ENCODE results near the gene PLEKHG2.
A peak's percentile ranks its signal among the peaks of the same experiment; 100 is the strongest.

DNA sequence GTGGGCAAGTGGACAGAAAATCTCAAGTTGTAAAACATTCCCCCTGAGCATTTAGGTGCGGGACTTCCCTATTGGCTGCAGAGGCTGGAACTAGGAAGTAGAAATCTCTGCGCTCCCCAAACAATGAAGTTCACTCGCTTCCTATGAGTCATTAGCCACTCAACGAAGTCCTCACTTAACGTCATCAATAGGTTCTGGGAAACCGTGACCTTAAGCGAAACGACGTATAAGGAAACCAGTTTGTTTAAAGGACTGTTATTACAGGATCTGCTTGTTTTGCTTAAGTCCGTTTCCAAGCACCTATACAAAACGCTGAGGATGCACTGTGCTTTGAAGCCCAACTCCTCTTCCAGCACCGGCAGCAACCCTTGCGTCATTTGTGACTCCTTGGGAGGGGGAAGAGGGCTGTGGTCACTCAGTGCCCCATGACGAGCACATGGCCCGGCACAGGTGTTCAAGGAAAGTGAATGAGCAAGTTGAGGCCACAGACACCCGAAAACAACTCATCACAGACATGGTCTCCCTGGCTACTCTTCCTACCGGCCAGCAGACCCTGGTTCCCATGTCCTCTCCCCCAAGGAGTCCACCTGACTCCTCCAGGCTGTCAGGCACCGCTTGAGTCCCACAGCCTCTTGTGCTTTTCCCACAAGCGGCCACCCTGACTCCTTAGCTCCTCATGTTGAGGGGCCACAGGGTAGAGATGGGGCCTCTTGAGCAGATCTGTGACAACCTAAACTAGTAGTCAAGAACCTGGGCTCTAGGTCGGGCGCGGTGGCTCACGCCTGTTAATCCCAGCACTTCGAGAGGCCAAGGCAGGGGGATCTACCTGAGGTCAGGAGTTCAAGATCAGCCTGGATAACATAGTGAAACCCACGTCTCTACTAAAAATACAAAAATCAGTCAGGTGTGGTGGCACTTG lies 18.5 kb downstream of the PLEKHG2 start:
- TF ChIP-seq, protein P1, sequence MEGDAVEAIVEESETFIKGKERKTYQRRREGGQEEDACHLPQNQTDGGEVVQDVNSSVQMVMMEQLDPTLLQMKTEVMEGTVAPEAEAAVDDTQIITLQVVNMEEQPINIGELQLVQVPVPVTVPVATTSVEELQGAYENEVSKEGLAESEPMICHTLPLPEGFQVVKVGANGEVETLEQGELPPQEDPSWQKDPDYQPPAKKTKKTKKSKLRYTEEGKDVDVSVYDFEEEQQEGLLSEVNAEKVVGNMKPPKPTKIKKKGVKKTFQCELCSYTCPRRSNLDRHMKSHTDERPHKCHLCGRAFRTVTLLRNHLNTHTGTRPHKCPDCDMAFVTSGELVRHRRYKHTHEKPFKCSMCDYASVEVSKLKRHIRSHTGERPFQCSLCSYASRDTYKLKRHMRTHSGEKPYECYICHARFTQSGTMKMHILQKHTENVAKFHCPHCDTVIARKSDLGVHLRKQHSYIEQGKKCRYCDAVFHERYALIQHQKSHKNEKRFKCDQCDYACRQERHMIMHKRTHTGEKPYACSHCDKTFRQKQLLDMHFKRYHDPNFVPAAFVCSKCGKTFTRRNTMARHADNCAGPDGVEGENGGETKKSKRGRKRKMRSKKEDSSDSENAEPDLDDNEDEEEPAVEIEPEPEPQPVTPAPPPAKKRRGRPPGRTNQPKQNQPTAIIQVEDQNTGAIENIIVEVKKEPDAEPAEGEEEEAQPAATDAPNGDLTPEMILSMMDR (IDR thresholded peaks at IDR 0.05 in 8 of 11, conservative IDR thresholded peaks at IDR 0.05 in 3 of 11): no peak
- TF ChIP-seq POLR2A (IDR thresholded peaks at IDR 0.05) (no peak), POLR2AphosphoS5 (IDR thresholded peaks at IDR 0.05) (peak; percentile 41 to 79 (median 53))

All from spleen (tissue), 7 donors.